Activated T-helper 9 cell treated with anti-CD3 and anti-CD28 coated beads, Interleukin-2, amount 50 U/mL, for 16 hours (primary cell): ENCODE measurements around the gene VPS25.
"Not testable (repeated sequence)": the region's sequence is repeated elsewhere in the genome, so short reads cannot be mapped to it uniquely, and the experiment has no call there.

Experiments
- DNase-seq: peaks from one replicate; pipeline ENCODE4 v3.0.0-alpha.2; 2020; ENCODE audit warnings: low read depth

Gene VPS25

GRCh38 chr17:42773290-42774035 lies at the start of gene VPS25:
VPS25 (plus strand) TSS chr17:42773449; CDS start chr17:42773476, 27 bp downstream.
- peak; percentile 64 for DNase-seq

- no peak for DNase-seq
Observed at GRCh38 chr17:42723636-42724035, 49.6 kb upstream of the VPS25 start.

GRCh38 chr17:42725143-42725542 lies 48.1 kb upstream of the VPS25 start:
- DNase-seq: no peak

GRCh38 chr17:42740699-42741098 lies 32.5 kb upstream of the VPS25 start:
- no peak for DNase-seq

GRCh38 chr17:42742916-42743315 lies 30.3 kb upstream of the VPS25 start:
- DNase-seq: not testable (repeated sequence)

- DNase-seq: no peak
Observed at GRCh38 chr17:42743595-42744282, 29.5 kb upstream of the VPS25 start.

- peak; percentile 65 for DNase-seq
Observed at GRCh38 chr17:42744283-42744805, 28.9 kb upstream of the VPS25 start.

- DNase-seq: peak; percentile 90
Observed at GRCh38 chr17:42744806-42745617, 28.2 kb upstream of the VPS25 start, which contains the start of gene EZH1. EZH1 (minus strand) TSS chr17:42745040; CDS start chr17:42728941, 16,099 bp downstream.

- no peak for DNase-seq
Observed at GRCh38 chr17:42748202-42748907, 24.9 kb upstream of the VPS25 start.

GRCh38 chr17:42748908-42749798 lies 24.1 kb upstream of the VPS25 start:
- no peak for DNase-seq

- DNase-seq: no peak
Observed at GRCh38 chr17:42750739-42751344, 22.4 kb upstream of the VPS25 start.

- no peak for DNase-seq
Observed at GRCh38 chr17:42751628-42752027, 21.6 kb upstream of the VPS25 start.

- no peak for DNase-seq
Observed at GRCh38 chr17:42754782-42755181, 18.5 kb upstream of the VPS25 start.

GRCh38 chr17:42759982-42760651 lies 13.1 kb upstream of the VPS25 start:
- DNase-seq: no peak

GRCh38 chr17:42760652-42761581 lies 12.3 kb upstream of the VPS25 start, which contains the start of gene RAMP2:
RAMP2 (plus strand) TSS chr17:42761227; CDS start chr17:42761262, 35 bp downstream.
- DNase-seq: no peak

- DNase-seq: no peak
Observed at GRCh38 chr17:42761638-42762037, 11.6 kb upstream of the VPS25 start.

GRCh38 chr17:42766124-42766523 lies 7.1 kb upstream of the VPS25 start:
- DNase-seq: no peak

GRCh38 chr17:42767512-42767911 lies 5.7 kb upstream of the VPS25 start:
- DNase-seq: no peak
